Caco-2 (cell line): ENCODE measurements around the gene SLC9A2. TPM values are rescaled to one million over a fixed set of nuclear protein-coding genes. Genes with fewer than 3 reads are reported as not detected.

Experiments
- BruUV-seq: library from RNA; stranded (reverse); fragments of 400-500 nt; replicated peaks from 2 replicates; lab custom pipeline; 2021; lab: Mats Ljungman, UMichigan
- CTCF ChIA-PET: fragments of 300-600 bp; sonication (Branson Sonifier 250); formaldehyde crosslinking; loops from one replicate; lab custom pipeline; 2022; ENCODE audit warnings: antibody characterized with exemption; lab: Charles Lee
- POLR2A ChIA-PET: fragments of 300-600 bp; sonication (Branson Sonifier 250); formaldehyde crosslinking; loops from one replicate; lab custom pipeline; 2022; ENCODE audit warnings: antibody characterized with exemption; lab: Charles Lee
- DNase-seq, 2 experiments: peaks; one replicate each; pipeline versions ENCODE4 v3.0.0 to v3.0.0-alpha.2; 2020 to 2022
- H3K27me3 ChIP-seq: replicated peaks from 2 replicates; pipeline ENCODE4 v1.6.0; 2011; ENCODE audit warnings: low read length; ENCODE audit not compliant: control insufficient read depth, insufficient read depth
- H3K36me3 ChIP-seq: 2 replicates; pipeline ENCODE4 v1.5.1; 2011; ENCODE audit warnings: low read length; ENCODE audit not compliant: control insufficient read depth, insufficient read depth
- H3K4me1 ChIP-seq: fragments of 250-450 bp; sonication (Bioruptor Pico); 2 replicates; pipeline ENCODE4 v1.5.1; 2020; ENCODE audit warnings: mild to moderate bottlenecking
- H3K4me3 ChIP-seq: 2 replicates; pipeline ENCODE4 v1.5.1; 2011; ENCODE audit warnings: low read depth, mild to moderate bottlenecking, control low read depth, low read length
- H3K9me3 ChIP-seq: fragments of 250-450 bp; sonication (Bioruptor Pico); 2 replicates; pipeline ENCODE4 v1.5.1; 2020; ENCODE audit warnings: mild to moderate bottlenecking, moderate library complexity
- H3K27ac Mint-ChIP-seq: one replicate; pipeline ENCODE4 v1.8.0; 2022; ENCODE audit warnings: mixed read lengths; ENCODE audit not compliant: unreplicated experiment
- H3K27me3 Mint-ChIP-seq: one replicate; pipeline ENCODE4 v1.8.0; 2022; ENCODE audit warnings: mixed read lengths; ENCODE audit not compliant: insufficient read depth, unreplicated experiment
- H3K36me3 Mint-ChIP-seq: one replicate; pipeline ENCODE4 v1.8.0; 2022; ENCODE audit warnings: mild to moderate bottlenecking, mixed read lengths; ENCODE audit not compliant: insufficient read depth, unreplicated experiment
- H3K4me1 Mint-ChIP-seq: one replicate; pipeline ENCODE4 v1.8.0; 2022; ENCODE audit warnings: low read depth, mixed read lengths; ENCODE audit not compliant: unreplicated experiment
- H3K4me3 Mint-ChIP-seq: one replicate; pipeline ENCODE4 v1.8.0; 2022; ENCODE audit warnings: mild to moderate bottlenecking, moderate library complexity, mixed read lengths; ENCODE audit not compliant: unreplicated experiment
- H3K9me3 Mint-ChIP-seq: one replicate; pipeline ENCODE4 v1.8.0; 2022; ENCODE audit warnings: mixed read lengths; ENCODE audit not compliant: unreplicated experiment
- CTCF ChIP-seq, 2 experiments: fragments of 200-600 bp in 1 of 2; IDR thresholded peaks; 1 replicate in 1 of 2; 2 replicates in 1 of 2; pipeline versions ENCODE4 v1.5.1 to v1.8.0; 2011 to 2022; ENCODE audit warnings: antibody characterized with exemption in 1 of 2, control low read depth in 1 of 2, inconsistent platforms in 1 of 2, low read depth in 1 of 2, low read length in 1 of 2, mild to moderate bottlenecking in 1 of 2, moderate library complexity in 1 of 2; ENCODE audit not compliant: insufficient read depth in 1 of 2, severe bottlenecking in 1 of 2, unreplicated experiment in 1 of 2
- intact Hi-C: fragments of 100-400 bp; cut with micrococcal nuclease; formaldehyde crosslinking; loops from one replicate; pipeline ENCODE4 v1.10.0; 2022; ENCODE audit not compliant: unreplicated experiment
- total RNA-seq: library from RNA; stranded (reverse); gene quantifications from 2 replicates; pipeline ENCODE4 v1.2.3, GENCODE V29; 2022

SLC9A2 gene
- total RNA-seq, 1 experiment from 2014 or later = 14.4 TPM

- peaks cover 22% of the 10 kb centered on the region for H3K4me1 Mint-ChIP-seq
- CTCF ChIA-PET = interaction anchor here (1.0 to 3.8 kb wide), 2 partner anchors 119 to 234 kb away, joined by 3 to 33 read pairs; no protein-coding TSS in a partner anchor
- H3K27ac Mint-ChIP-seq = no peak overlapping the region
- intact Hi-C loops = loop anchor here (5.0 kb wide), 1 partner anchor 252 kb away; no protein-coding TSS in a partner anchor
- TF ChIP-seq CTCF (IDR thresholded peaks at IDR 0.05; ENCODE audit: insufficient read depth in 1 of 2, low read depth in 1 of 2, low read length in 1 of 2, severe bottlenecking in 1 of 2, unreplicated experiment in 1 of 2) = no peak
- H3K9me3 Mint-ChIP-seq = no peaks in the 10 kb centered on the region
- no peaks in the 10 kb centered on the region for H3K27me3 ChIP-seq
- H3K9me3 ChIP-seq = no peaks in the 10 kb centered on the region
- DNase-seq = no peak
- no peak overlapping the region for H3K4me3 Mint-ChIP-seq
- peaks cover 6% of the 10 kb centered on the region for H3K4me1 ChIP-seq
- H3K27me3 Mint-ChIP-seq = no peaks in the 10 kb centered on the region
- no peaks in the 10 kb centered on the region for H3K36me3 ChIP-seq
- H3K36me3 Mint-ChIP-seq = peaks cover 35% of the 10 kb centered on the region
- H3K4me3 ChIP-seq = no peak overlapping the region
- POLR2A ChIA-PET = no interaction called here
- BruUV-seq = no TSS peak
These were observed 85.2 kb downstream of the SLC9A2 start for GRCh38 chr2:102704531-102704930.

GRCh38 chr2:102707796-102708695 is 88.7 kb downstream of the SLC9A2 start:
- Histone ChIP-seq H3K27me3 (no peaks in the 10 kb centered on the region), H3K9me3 (no peaks in the 10 kb centered on the region), H3K4me3 (no peak overlapping the region), H3K4me1 (peaks cover 6% of the 10 kb centered on the region), H3K36me3 (no peaks in the 10 kb centered on the region; the same call in 1 of the 2 replicates)
- no peak for DNase-seq
- Mint-ChIP-seq H3K27me3 (no peaks in the 10 kb centered on the region), H3K4me3 (no peak overlapping the region), H3K36me3 (peaks cover 33% of the 10 kb centered on the region), H3K4me1 (peaks cover 22% of the 10 kb centered on the region), H3K27ac (peak overlapping the region; percentile 45), H3K9me3 (no peaks in the 10 kb centered on the region)
- POLR2A ChIA-PET = no interaction called here
- no peak for TF ChIP-seq CTCF (IDR thresholded peaks at IDR 0.05; ENCODE audit: insufficient read depth in 1 of 2, low read depth in 1 of 2, low read length in 1 of 2, severe bottlenecking in 1 of 2, unreplicated experiment in 1 of 2)
- intact Hi-C loops = no loop called here
- CTCF ChIA-PET = no interaction called here
- BruUV-seq = no TSS peak

- BruUV-seq = no TSS peak
- peak; percentile 51 to 65 for DNase-seq
- Mint-ChIP-seq H3K27ac (peak overlapping the region; percentile 43), H3K36me3 (peaks cover 25% of the 10 kb centered on the region), H3K9me3 (no peaks in the 10 kb centered on the region), H3K27me3 (no peaks in the 10 kb centered on the region), H3K4me3 (no peak overlapping the region), H3K4me1 (peaks cover 22% of the 10 kb centered on the region)
- no peak for TF ChIP-seq CTCF (IDR thresholded peaks at IDR 0.05; ENCODE audit: insufficient read depth in 1 of 2, low read depth in 1 of 2, low read length in 1 of 2, severe bottlenecking in 1 of 2, unreplicated experiment in 1 of 2)
- Histone ChIP-seq H3K36me3 (no peaks in the 10 kb centered on the region; the same call in 1 of the 2 replicates), H3K27me3 (no peaks in the 10 kb centered on the region), H3K4me1 (peaks cover 6% of the 10 kb centered on the region), H3K9me3 (no peaks in the 10 kb centered on the region), H3K4me3 (no peak overlapping the region)
- ChIA-PET POLR2A (no interaction called here), CTCF (no interaction called here)
- intact Hi-C loops = no loop called here
These were observed 89.7 kb downstream of the SLC9A2 start for GRCh38 chr2:102708847-102709559.
